ENCODE measurements around the gene MAP2K2.

The MAP2K2 gene

DNA sequence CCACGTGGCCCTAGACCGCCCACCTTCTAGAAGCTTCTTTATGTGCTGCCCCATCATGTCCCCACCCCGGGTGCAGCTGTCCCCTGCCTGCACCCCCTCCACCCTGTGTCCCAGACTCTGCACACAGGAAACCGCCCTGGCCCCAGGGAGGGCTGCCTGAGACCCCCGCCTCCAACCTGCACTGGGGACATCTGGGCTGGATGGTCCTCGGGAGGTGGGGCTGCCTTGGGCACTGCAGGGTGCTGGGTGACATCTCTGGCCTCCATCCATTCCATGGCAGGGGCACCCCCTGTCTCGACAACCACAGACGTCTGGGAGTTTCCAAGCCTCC, 39.4 kb downstream of the MAP2K2 start:
- DNase-seq (ENCODE audit: low read depth) = no peak
- H3K4me3 ChIP-seq (ENCODE audit: low read length) = no peak overlapping the region
- TF ChIP-seq, protein P1, sequence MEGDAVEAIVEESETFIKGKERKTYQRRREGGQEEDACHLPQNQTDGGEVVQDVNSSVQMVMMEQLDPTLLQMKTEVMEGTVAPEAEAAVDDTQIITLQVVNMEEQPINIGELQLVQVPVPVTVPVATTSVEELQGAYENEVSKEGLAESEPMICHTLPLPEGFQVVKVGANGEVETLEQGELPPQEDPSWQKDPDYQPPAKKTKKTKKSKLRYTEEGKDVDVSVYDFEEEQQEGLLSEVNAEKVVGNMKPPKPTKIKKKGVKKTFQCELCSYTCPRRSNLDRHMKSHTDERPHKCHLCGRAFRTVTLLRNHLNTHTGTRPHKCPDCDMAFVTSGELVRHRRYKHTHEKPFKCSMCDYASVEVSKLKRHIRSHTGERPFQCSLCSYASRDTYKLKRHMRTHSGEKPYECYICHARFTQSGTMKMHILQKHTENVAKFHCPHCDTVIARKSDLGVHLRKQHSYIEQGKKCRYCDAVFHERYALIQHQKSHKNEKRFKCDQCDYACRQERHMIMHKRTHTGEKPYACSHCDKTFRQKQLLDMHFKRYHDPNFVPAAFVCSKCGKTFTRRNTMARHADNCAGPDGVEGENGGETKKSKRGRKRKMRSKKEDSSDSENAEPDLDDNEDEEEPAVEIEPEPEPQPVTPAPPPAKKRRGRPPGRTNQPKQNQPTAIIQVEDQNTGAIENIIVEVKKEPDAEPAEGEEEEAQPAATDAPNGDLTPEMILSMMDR (conservative IDR thresholded peaks at IDR 0.05; ENCODE audit: low read length) = no peak

DNA sequence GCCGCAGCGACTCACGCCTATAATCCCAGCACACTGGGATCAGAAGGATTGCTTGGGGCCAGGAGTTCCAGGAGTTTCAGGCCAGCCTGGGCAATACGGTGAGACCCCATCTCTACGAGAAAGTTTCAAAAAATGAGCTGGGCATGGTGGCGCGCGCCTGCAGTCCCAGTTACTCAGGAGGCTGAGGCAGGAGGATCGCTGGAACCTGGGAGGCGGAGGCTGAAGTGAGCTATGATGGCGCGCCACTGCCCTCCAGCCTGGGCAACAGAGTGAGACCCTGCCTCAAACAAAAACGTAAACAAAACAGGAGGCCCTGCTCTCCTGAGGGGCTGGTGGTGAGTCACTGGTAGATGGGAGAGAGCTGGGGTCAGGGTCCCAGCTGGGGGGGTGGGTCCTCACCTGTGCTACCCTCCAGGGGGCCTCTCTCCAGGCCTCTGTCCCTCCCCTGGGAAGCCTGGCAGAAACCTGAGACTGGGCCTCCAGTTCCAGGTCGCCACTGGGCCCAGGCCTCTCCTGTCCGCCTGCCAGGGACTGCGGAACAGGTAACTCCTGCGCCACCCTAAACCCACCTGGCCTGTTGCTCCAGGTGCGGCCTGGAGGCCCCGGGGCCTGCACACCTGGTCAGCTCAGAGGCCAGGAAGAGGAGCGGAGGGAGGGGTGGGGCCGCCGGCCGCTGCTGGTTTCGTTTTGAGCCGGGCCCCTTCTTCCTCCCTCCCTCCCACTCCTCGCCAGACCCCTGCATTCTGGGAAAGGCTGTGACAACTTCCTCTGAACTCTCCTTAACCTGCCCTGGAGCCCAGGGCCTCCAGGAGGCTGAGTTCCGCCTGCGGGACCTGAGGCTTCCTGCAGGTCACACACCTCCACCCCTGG, 40.0 kb downstream of the MAP2K2 start:
- no peak for DNase-seq (ENCODE audit: low read depth)
- TF ChIP-seq, protein P1 (conservative IDR thresholded peaks at IDR 0.05; ENCODE audit: low read length) = no peak
- no peak overlapping the region for H3K4me3 ChIP-seq (ENCODE audit: low read length)

DNA sequence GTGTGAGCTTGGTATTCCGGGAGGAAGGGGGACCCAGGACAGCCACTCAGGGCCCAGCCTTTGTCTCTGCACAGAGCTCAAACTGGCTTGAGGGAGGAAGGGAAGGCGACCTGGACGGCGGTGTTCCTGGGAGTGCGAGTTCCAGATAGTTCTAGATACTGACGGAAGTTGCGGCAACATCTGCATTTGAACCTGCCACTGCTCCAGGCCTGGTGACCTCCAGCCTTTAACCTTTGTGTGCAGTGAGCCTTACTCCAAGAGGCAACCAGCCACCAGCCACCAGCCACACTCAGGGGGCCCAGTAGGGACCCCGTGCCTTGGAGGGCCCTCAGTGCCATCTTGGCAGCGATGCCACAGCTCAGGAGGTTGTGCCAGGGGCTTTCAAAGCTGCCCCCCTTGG, 41.8 kb downstream of the MAP2K2 start:
- H3K4me3 ChIP-seq (ENCODE audit: low read length) = no peak overlapping the region
- TF ChIP-seq, protein P1 (conservative IDR thresholded peaks at IDR 0.05; ENCODE audit: low read length) = no peak
- no peak for DNase-seq (ENCODE audit: low read depth)

DNA sequence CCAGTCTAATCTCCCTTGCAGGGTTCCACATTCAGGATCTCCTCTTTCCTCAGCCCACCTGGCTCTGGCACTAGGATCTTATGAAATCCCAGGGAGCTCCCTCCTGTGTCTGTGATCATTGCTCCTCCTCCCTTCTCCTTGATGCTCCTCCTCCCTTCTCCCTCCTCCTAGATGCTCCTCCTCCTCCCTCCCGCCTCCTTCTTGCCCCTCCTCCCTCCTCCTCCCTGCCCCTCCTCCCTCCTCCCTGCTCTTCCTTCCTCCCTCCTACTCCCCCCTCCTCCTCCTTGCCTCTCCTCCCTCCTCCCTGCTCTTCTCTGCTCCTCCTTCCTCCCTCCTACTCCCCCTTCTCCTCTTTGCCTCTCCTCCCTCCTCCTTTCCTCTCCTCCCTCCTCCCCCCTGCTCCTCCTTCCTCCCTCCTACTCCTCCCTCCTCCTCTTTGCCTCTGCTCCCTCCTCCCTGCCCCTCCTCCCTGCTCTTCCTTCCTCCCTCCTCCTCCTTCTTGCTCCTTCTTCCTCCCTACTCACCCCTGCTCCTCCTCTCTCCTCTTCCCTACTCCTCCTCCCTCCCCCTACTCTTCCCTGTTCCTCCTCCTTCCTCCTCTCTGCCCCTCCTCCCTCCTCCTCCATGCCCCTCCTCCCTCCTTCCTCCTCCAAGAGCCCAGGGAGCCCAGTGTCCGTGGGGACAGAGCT, 42.3 kb downstream of the MAP2K2 start:
- no peak overlapping the region for H3K4me3 ChIP-seq (ENCODE audit: low read length)
- TF ChIP-seq, protein P1 (conservative IDR thresholded peaks at IDR 0.05; ENCODE audit: low read length) = no peak
- no peak for DNase-seq (ENCODE audit: low read depth)

DNA sequence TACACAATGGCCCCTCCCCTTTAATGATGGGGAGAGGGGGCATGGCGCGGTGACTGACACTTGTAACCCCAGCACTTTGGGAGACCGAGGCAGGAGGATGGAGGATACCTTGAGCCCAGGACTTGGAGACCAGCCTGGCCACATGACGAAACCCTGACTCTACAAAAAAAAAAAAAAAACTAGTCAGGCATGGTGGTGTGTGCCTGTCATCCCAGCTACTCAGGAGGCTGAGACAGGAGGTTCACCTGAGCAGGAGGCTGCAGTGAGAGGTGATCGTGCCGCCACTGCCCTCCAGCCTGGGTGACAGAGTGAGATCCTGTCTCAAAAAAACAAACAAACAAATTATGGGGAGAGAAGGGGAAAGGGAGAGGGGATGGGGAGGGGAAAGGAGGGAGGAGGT, 43.4 kb downstream of the MAP2K2 start:
- no peak overlapping the region for H3K4me3 ChIP-seq (ENCODE audit: low read length)
- TF ChIP-seq, protein P1 (conservative IDR thresholded peaks at IDR 0.05; ENCODE audit: low read length) = no peak
- no peak for DNase-seq (ENCODE audit: low read depth)

DNA sequence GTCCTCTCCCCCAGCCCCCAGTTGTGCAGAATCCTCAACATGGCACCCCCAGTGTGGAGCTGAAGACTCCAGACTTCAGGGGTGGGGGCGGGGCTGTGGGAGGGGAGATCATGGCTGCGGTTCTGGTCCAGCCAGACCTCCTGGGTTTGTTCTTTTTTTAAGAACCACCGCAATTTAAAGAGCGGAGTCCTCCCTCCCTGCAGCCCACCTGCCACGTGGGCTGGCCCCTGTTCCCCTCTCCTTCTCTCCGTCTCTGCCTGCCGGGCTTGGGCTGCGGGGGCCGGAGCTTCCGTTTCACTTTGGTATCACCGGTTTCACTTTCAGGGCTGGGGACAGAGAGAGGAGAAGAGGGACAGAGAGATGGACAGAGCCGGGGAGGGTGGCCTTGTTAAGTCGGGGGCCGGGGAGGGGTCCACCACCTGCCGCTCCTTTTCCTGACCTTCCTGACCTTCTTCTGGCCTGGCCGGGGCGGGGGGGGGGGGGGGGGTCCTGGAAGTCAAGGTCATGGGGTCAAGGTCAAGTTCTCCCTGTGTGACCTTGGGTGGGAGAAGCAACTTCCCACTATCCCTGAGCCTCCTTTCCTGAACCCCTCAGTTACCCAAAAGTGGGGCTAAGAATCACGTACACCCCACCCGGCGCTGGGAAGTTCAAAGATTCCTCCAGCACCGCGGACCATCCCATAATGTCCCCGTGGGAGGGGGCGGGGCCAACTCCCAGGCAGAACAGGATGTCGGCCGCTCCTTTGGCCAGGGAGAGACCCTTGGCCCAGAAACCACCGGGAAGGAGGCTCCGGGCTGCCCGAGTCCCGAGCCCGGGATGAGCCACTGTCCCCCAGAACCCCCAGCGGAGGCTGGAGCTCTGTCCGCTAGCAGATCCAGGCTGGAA, 45.9 kb downstream of the MAP2K2 start:
- TF ChIP-seq, protein P1 (conservative IDR thresholded peaks at IDR 0.05; ENCODE audit: low read length) = no peak
- H3K4me3 ChIP-seq (ENCODE audit: low read length) = peak overlapping the region; percentile 63
- DNase-seq (ENCODE audit: low read depth) = peak; percentile 34
